ENCODE measurements around the gene RPUSD1. TPM values are rescaled to one million over a fixed set of nuclear protein-coding genes. Genes with fewer than 3 reads are reported as not detected.

The RPUSD1 gene
- polyA plus RNA-seq, 3 donors, result 29.5 to 38.1 (median 31.5) TPM

- Histone ChIP-seq H3K9me3 (replicated peaks in 1 of 2; ENCODE audit: control insufficient read depth in 1 of 2, insufficient read depth in 1 of 2, low read length in 2 of 2) (no peaks in the 10 kb centered on the region), H3K27me3 (ENCODE audit: control insufficient read depth in 2 of 2, insufficient read depth in 2 of 2, low read length in 2 of 2) (no peaks in the 10 kb centered on the region), H3K4me1 (ENCODE audit: control insufficient read depth in 1 of 2, insufficient read depth in 2 of 2, low read length in 2 of 2) (peaks cover 20 to 32% of the 10 kb centered on the region in 2 donors), H3K36me3 (replicated peaks in 1 of 2; ENCODE audit: control insufficient read depth in 1 of 2, insufficient read depth in 2 of 2, low read length in 2 of 2) (peaks cover 11 to 13% of the 10 kb centered on the region in 2 donors), H3K4me2 (replicated peaks; ENCODE audit: extremely low read depth, low read length, poor library complexity, severe bottlenecking) (peak overlapping the region; percentile 87), H3K9ac (ENCODE audit: insufficient read depth, low read length, poor library complexity, severe bottlenecking) (peak overlapping the region; percentile 61), H2AFZ (ENCODE audit: insufficient read depth, low read depth, low read length, poor library complexity, severe bottlenecking) (peak overlapping the region; percentile 89), H3K27ac (ENCODE audit: low read depth in 1 of 2, low read length in 2 of 2) (peak overlapping the region in 1 of 2 donors; percentile 37), H3K4me3 (replicated peaks in 1 of 3; ENCODE audit: low read depth in 2 of 3, low read length in 3 of 3) (peak overlapping the region in 1 of 3 experiments; percentile 81), H4K20me1 (ENCODE audit: insufficient read depth, low read length) (peaks cover 37% of the 10 kb centered on the region), H3K79me2 (ENCODE audit: insufficient read depth, low read length) (peaks cover 24% of the 10 kb centered on the region)
- Mint-ChIP-seq H3K4me3 (peak overlapping the region in 1 of 2 donors; percentile 27), H3K9me3 (peaks cover 0 to 3% (median 0%) of the 10 kb centered on the region in 7 donors), H3K27ac (no peak overlapping the region), H3K27me3 (ENCODE audit: low read depth in 3 of 3) (peaks cover 0 to 2% (median 0%) of the 10 kb centered on the region in 3 donors), H3K4me1 (peaks cover 15% of the 10 kb centered on the region), H3K36me3 (peaks cover 19 to 28% of the 10 kb centered on the region in 2 donors)
- WGBS (ENCODE audit: insufficient coverage), result 84% methylated on average over 29 of the region's 33 CpGs
- no peak for DNase-seq
- intact Hi-C loops (cut with micrococcal nuclease), result loop anchor here in 1 of 2 donors (2.0 kb wide), 1 partner anchor 17 kb away; no protein-coding TSS in a partner anchor
- no peak for TF ChIP-seq CTCF (IDR thresholded peaks at IDR 0.05)
These were observed 1.1 kb upstream of the RPUSD1 start for GRCh38 chr16:789191-789850.

GRCh38 chr16:788399-789126 is 382 bp upstream of the RPUSD1 start, which contains the start of gene CHTF18:
TSS of gene CHTF18 (plus strand) at chr16:788620. CDS start at chr16:788685, 65 bp downstream.
- H3K36me3 ChIP-seq (replicated peaks in 1 of 2; ENCODE audit: control insufficient read depth in 1 of 2, insufficient read depth in 2 of 2, low read length in 2 of 2), result peaks cover 10 to 13% of the 10 kb centered on the region in 2 donors
- H3K9ac ChIP-seq (ENCODE audit: insufficient read depth, low read length, poor library complexity, severe bottlenecking), result peak within 1 kb of the TSS; percentile 88
- Mint-ChIP-seq H3K27me3 (ENCODE audit: low read depth in 3 of 3) (no peaks in the 10 kb centered on the region), H3K27ac (peak within 1 kb of the TSS; percentile 24 to 90 (median 57)), H3K4me1 (peaks cover 15% of the 10 kb centered on the region), H3K9me3 (peaks cover 0 to 3% (median 0%) of the 10 kb centered on the region in 7 donors), H3K36me3 (peaks cover 19 to 26% of the 10 kb centered on the region in 2 donors), H3K4me3 (peak within 1 kb of the TSS; percentile 81 to 90)
- H2AFZ ChIP-seq (ENCODE audit: insufficient read depth, low read depth, low read length, poor library complexity, severe bottlenecking), result peak within 1 kb of the TSS; percentile 89
- peaks cover 20 to 32% of the 10 kb centered on the region in 2 donors for H3K4me1 ChIP-seq (ENCODE audit: control insufficient read depth in 1 of 2, insufficient read depth in 2 of 2, low read length in 2 of 2)
- peak within 1 kb of the TSS; percentile 91 for H3K4me2 ChIP-seq (replicated peaks; ENCODE audit: extremely low read depth, low read length, poor library complexity, severe bottlenecking)
- H3K4me3 ChIP-seq (replicated peaks in 1 of 3; ENCODE audit: low read depth in 2 of 3, low read length in 3 of 3), result peak within 1 kb of the TSS; percentile 90 to 92 (median 92)
- WGBS (ENCODE audit: insufficient coverage), result under 1% methylated on average over 90 of the region's 97 CpGs
- TF ChIP-seq CTCF (IDR thresholded peaks at IDR 0.05), result no peak
- intact Hi-C loops (cut with micrococcal nuclease), result loop anchor here in 1 of 2 donors (2.0 kb wide), 1 partner anchor 18 kb away; no protein-coding TSS in a partner anchor
- H3K9me3 ChIP-seq (replicated peaks in 1 of 2; ENCODE audit: control insufficient read depth in 1 of 2, insufficient read depth in 1 of 2, low read length in 2 of 2), result no peaks in the 10 kb centered on the region
- H3K27me3 ChIP-seq (ENCODE audit: control insufficient read depth in 2 of 2, insufficient read depth in 2 of 2, low read length in 2 of 2), result no peaks in the 10 kb centered on the region
- peaks cover 38% of the 10 kb centered on the region for H4K20me1 ChIP-seq (ENCODE audit: insufficient read depth, low read length)
- peaks cover 24% of the 10 kb centered on the region for H3K79me2 ChIP-seq (ENCODE audit: insufficient read depth, low read length)
- DNase-seq, result peak; percentile 88 to 93 (median 92)
- peak within 1 kb of the TSS in 1 of 2 donors; percentile 76 for H3K27ac ChIP-seq (ENCODE audit: low read depth in 1 of 2, low read length in 2 of 2)

All from CD14-positive monocyte (primary cell).